DMS 273 treated with DMSO at 0.1 percent for 48 hours (cell line): ENCODE results near the gene GHRL.
"Not testable (repeated sequence)": the region's sequence is repeated elsewhere in the genome, so short reads cannot be mapped to it uniquely, and the experiment has no call there.

ENCODE experiments used
- DNase-seq: peaks from one replicate; lab custom pipeline; 2025; lab: John Stamatoyannopoulos, UW

Gene GHRL

GRCh38 chr3:10298064-10298463, 5.3 kb upstream of the GHRL start:
- not testable (repeated sequence) for DNase-seq

- DNase-seq = no peak
Measured at GRCh38 chr3:10294030-10294586, 1.4 kb upstream of the GHRL start.

- DNase-seq = no peak
Measured at GRCh38 chr3:10291641-10292040, 1.1 kb downstream of the GHRL start.

- no peak for DNase-seq
Measured at GRCh38 chr3:10290481-10291176, 2.1 kb downstream of the GHRL start.

- no peak for DNase-seq
Measured at GRCh38 chr3:10289787-10290355, 2.9 kb downstream of the GHRL start.

- DNase-seq = no peak
Measured at GRCh38 chr3:10289077-10289476, 3.7 kb downstream of the GHRL start.

GRCh38 chr3:10288575-10288960, 4.2 kb downstream of the GHRL start:
- no peak for DNase-seq

GRCh38 chr3:10287936-10288574, 4.7 kb downstream of the GHRL start:
- DNase-seq = no peak

GRCh38 chr3:10286596-10287295, 6.0 kb downstream of the GHRL start:
- DNase-seq = no peak

GRCh38 chr3:10286133-10286524, 6.6 kb downstream of the GHRL start:
- DNase-seq = no peak

- no peak for DNase-seq
Measured at GRCh38 chr3:10285272-10286132, 7.2 kb downstream of the GHRL start.

- DNase-seq = no peak
Measured at GRCh38 chr3:10284496-10284895, 8.3 kb downstream of the GHRL start.

GRCh38 chr3:10283638-10284037, 9.1 kb downstream of the GHRL start:
- peak; percentile 36 for DNase-seq

GRCh38 chr3:10281951-10282350, 10.8 kb downstream of the GHRL start:
- no peak for DNase-seq

- DNase-seq = no peak
Measured at GRCh38 chr3:10280571-10280970, 12.2 kb downstream of the GHRL start.

GRCh38 chr3:10280177-10280529, 12.6 kb downstream of the GHRL start:
- DNase-seq = no peak

- DNase-seq = no peak
Measured at GRCh38 chr3:10279384-10280176, 13.2 kb downstream of the GHRL start.

GRCh38 chr3:10278501-10278900, 14.2 kb downstream of the GHRL start:
- no peak for DNase-seq

- no peak for DNase-seq
Measured at GRCh38 chr3:10277115-10277625, 15.6 kb downstream of the GHRL start.

- no peak for DNase-seq
Measured at GRCh38 chr3:10274601-10275000, 18.1 kb downstream of the GHRL start.
